Measurements from ENCODE around the gene ATP7B. TPM values are rescaled to one million over a fixed set of nuclear protein-coding genes. Genes with fewer than 3 reads are reported as not detected.

Gene ATP7B
- total RNA-seq, 2 donors from 2014 or later = 1.1 to 2.3 TPM

DNA sequence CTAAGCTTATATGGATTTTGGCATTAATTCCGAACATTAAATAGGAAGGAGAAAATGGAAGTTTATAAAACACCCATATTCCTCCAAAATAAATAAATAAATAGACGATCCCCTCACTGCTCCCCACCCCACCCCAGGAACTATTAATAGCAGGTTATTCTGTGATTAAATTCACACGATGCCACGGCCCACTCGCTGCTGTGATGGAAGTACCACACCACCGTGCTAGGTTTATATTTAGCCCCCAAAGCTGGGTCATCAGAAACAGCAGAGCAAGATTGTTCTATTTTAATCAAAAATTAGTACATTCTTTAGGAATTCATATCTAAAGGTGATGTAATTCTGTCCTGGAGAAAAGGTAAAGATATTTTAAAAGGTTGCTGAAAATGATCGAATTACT, 84.1 kb downstream of the ATP7B start:
- Mint-ChIP-seq H3K36me3 (ENCODE audit: low read depth) (peaks cover 5% of the 10 kb centered on the region), H3K27ac (no peak overlapping the region), H3K4me3 (no peak overlapping the region), H3K27me3 (no peaks in the 10 kb centered on the region), H3K4me1 (peaks cover 33% of the 10 kb centered on the region)
- DNase-seq (no peak), ATAC-seq (no peak)
- H3K9me3 ChIP-seq (ENCODE audit: control insufficient read depth, low read length, poor library complexity, severe bottlenecking) = no peaks in the 10 kb centered on the region

DNA sequence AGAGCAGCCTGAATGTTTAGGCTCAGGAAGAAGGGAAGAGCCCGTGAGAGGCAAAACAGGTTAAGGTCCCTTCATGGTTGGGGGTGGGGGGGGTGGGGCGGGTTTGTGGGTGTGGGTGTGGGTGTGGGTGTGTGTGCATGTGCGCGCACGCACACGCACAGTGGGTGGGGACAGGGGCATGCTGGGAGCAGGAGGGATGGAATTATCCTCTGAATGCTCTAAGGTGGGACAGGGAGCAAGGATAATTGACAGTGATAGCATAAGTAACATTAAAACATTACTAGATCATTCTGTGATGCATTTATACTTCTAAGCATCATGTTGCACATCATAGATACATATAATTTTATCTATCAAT, 84.7 kb downstream of the ATP7B start:
- Mint-ChIP-seq H3K27me3 (peaks cover 5% of the 10 kb centered on the region), H3K4me3 (no peak overlapping the region), H3K4me1 (peaks cover 38% of the 10 kb centered on the region), H3K27ac (no peak overlapping the region), H3K36me3 (ENCODE audit: low read depth) (peaks cover 5% of the 10 kb centered on the region)
- ATAC-seq (no peak), DNase-seq (no peak)
- H3K9me3 ChIP-seq (ENCODE audit: control insufficient read depth, low read length, poor library complexity, severe bottlenecking) = no peaks in the 10 kb centered on the region

DNA sequence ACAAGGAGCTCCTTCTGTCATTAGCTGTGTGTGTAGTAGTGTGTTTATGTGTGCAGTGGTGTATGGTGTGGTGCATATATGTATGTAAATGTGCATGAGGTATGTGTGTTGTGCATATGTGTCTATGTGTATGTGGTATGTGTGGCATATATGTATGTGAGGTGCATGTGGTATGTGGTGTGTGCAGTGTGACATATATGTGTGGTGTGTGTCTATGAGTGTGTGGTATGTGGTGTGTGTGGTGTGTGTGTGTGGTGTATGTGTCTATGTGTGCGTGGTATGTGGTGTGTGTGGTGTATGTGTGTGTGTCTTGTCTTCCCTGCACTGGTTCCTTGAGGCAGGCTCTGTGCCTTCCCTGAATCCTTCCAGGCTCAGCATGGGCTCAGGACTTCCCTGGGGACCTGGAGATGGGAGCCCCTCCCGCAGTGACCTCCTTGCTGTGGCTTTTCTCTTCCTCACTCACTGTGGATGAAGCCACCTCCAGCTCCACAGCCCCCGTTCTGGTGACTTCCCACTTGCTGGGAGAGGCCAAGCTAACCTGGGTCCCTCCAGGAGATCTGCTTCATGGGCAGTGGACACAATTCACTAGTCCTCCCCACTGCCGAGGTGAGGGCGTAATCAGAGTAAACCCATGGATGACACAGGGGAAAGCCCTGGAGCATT, 85.3 kb downstream of the ATP7B start:
- peaks cover 5% of the 10 kb centered on the region for H3K36me3 Mint-ChIP-seq (ENCODE audit: low read depth)
- H3K27me3 Mint-ChIP-seq = peaks cover 5% of the 10 kb centered on the region
- H3K4me1 Mint-ChIP-seq = peaks cover 38% of the 10 kb centered on the region
- ATAC-seq (no peak), DNase-seq (no peak)
- H3K9me3 ChIP-seq (ENCODE audit: control insufficient read depth, low read length, poor library complexity, severe bottlenecking) = no peaks in the 10 kb centered on the region
- peak overlapping the region; percentile 15 for H3K4me3 Mint-ChIP-seq
- H3K27ac Mint-ChIP-seq = no peak overlapping the region

DNA sequence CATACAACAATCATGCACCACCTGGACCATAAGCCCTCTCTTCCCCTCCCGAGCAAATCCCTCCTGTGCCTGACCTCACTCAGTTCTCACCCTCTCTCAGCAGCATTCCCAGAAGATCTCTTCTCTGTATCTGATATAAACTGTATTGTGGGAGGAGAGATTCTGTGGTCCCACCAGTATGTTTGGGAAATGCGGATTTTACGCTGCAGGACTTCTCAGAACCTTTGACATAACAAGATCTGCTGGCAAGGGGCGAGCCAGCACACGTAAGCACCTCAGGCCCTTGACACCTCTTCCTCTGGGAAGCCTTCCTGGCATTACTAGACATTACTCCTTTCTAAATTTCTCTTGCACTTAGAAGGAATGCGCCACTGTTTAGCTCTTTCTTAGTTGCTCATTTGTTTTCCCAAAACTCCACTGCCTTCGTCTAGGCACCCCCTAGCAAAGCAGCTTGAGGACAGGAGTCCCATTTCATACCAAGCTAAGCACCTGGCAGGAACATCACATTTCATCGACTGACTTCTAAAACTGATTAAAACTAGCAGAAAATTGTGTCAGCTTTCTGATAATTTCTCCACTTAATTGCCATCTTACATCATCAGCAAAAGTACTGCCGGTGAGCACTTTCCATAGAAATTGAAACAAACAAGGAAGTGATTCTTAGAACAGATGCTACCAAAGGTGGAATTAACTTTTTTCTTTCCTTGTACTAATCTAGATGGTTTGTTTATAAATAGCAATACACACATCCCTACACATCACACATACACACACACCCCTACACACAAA, 86.3 kb downstream of the ATP7B start:
- H3K9me3 ChIP-seq (ENCODE audit: control insufficient read depth, low read length, poor library complexity, severe bottlenecking) = no peaks in the 10 kb centered on the region
- Mint-ChIP-seq H3K36me3 (ENCODE audit: low read depth) (peaks cover 5% of the 10 kb centered on the region), H3K4me1 (peaks cover 38% of the 10 kb centered on the region), H3K27ac (no peak overlapping the region), H3K4me3 (no peak overlapping the region), H3K27me3 (peaks cover 5% of the 10 kb centered on the region)
- no peak for ATAC-seq
- DNase-seq = no peak

DNA sequence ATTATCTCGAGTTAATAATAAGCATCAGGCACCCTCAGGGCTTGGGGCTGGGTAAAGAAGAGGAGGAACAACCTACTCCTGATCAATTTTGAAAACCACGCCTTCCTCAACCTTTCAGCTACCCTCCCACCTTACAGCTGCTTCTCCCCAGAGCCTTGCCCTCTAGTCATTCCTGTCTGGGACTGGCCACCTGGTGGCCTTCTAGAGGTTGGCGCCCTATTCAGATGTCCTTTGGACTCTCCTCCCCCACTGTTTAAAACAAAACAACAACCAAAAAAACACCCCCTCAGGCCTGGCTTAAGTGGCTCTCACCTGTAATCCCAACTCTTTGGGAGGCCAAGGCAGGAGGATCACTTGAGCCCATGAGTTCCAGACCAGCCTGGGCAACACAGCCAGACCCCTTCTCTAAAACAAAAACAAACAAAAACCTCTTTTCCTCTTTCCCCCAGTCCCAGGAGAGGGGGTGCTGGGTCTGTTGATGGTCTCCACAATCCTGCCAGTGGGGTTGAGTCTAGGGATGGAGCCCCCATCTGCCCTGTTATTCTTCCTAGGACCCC, 87.2 kb downstream of the ATP7B start:
- no peak overlapping the region for H3K27ac Mint-ChIP-seq
- no peak for DNase-seq
- peaks cover 5% of the 10 kb centered on the region for H3K36me3 Mint-ChIP-seq (ENCODE audit: low read depth)
- no peaks in the 10 kb centered on the region for H3K9me3 ChIP-seq (ENCODE audit: control insufficient read depth, low read length, poor library complexity, severe bottlenecking)
- H3K27me3 Mint-ChIP-seq = peaks cover 5% of the 10 kb centered on the region
- H3K4me3 Mint-ChIP-seq = no peak overlapping the region
- peaks cover 38% of the 10 kb centered on the region for H3K4me1 Mint-ChIP-seq
- no peak for ATAC-seq

DNA sequence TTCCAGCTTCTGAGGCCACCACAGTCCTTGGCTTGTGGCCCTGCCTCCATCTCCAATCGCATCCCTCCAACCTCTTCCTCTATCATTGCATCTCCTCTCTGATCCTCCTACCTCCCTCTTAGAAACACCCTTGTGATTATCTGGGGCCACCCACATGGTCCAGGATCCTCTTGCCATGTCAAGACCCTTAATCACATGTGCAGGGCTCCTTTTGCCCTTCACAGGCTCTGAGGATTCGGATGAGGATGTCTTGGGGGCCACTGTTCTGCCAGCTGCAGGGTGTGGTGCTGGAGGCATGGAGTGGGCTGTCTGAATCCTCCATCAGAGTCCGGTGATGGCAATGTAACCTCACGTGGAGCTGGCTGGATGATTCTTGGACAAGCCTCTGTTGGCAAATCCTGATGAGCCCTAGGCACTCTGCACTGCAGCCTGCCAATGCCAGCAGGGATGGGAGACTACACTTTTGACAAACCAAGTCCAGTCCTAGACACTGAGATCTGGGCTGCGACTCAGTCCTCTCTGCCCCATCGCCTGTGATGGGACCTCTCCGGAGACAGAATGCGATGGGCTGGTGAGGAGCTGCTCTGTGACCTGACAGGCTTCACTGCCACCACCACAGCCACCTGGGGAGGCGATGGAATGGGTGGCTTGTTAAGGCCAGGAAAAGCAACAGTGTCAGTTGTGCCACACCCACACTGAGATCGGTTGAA, 88.3 kb downstream of the ATP7B start:
- Mint-ChIP-seq H3K4me1 (peaks cover 38% of the 10 kb centered on the region), H3K4me3 (peak overlapping the region; percentile 63)
- DNase-seq = no peak

DNA sequence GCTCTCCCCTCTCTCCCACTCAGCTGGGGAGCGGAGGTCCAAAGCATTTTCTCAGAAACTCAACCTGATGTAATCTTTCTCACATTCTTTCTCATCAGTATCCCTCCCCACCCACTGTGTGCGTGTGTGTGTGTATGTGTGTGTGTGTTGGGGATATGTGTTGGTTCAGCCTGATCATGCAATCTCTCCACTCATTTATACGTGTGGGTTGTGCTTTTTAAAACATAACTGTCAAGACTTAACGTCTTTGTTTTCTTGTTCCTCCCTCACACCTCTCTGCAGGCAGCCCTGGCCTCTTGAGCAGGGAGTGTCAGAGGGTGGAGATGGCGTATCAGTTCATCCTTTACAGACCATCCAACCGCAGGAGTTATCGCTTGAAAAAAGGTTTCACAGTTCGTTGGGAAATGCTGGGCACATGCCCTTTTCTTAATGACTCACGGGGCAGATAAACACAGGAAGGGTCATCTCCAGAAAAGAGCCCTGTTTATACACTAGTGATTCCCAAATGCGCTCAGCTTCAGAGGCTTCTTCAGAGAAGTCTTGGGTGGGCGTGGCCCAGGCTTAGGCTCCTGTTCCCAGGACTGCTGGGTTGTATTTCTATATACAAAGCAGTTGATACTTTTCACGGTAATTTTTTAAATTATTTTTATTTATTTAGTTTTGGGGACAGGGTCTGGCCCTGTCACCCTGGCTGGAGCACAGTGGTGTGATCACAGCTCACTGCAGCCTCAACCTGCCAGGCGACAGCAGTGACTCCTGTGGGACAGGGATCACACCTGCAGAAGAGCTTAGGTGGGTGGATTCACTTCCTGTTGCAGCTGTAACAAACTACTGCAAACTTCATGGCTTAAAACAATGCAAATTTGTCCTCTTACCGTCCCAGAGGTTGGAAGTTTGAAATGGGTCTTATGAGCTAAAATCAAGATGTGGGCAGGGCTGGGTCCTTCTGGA, 89.2 kb downstream of the ATP7B start:
- DNase-seq (no peak), ATAC-seq (no peak)
- Mint-ChIP-seq H3K36me3 (ENCODE audit: low read depth) (peaks cover 5% of the 10 kb centered on the region), H3K27ac (peak overlapping the region; percentile 24), H3K4me1 (peaks cover 38% of the 10 kb centered on the region), H3K27me3 (peaks cover 7% of the 10 kb centered on the region), H3K4me3 (no peak overlapping the region)
- no peaks in the 10 kb centered on the region for H3K9me3 ChIP-seq (ENCODE audit: control insufficient read depth, low read length, poor library complexity, severe bottlenecking)

More for the DNA sequence above, 88.3 kb downstream of the ATP7B start:
- no peak for ATAC-seq
- H3K36me3 Mint-ChIP-seq (ENCODE audit: low read depth) = peaks cover 5% of the 10 kb centered on the region
- peaks cover 5% of the 10 kb centered on the region for H3K27me3 Mint-ChIP-seq
- no peak overlapping the region for H3K27ac Mint-ChIP-seq
- H3K9me3 ChIP-seq (ENCODE audit: control insufficient read depth, low read length, poor library complexity, severe bottlenecking) = no peaks in the 10 kb centered on the region

DNA sequence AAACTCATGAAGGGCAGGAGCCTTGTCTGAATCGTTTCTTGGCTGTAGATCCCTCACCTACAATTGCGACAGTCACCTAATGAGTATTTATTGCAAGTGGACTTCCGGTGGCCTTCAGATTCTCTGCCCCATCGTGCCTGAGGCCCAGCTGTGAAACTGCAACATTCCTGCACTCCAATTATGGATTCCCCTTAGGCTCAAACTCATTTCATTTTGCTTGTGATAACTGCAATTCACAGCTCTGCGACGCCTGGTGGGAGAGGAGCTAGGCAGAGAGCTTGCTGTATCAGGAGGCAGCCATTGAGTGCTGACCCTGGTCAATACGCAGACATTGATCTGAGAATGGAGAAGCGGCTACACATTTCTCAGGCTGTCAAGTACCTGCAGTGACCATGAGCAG, 90.5 kb downstream of the ATP7B start:
- H3K36me3 Mint-ChIP-seq (ENCODE audit: low read depth) = peaks cover 3% of the 10 kb centered on the region
- H3K27ac Mint-ChIP-seq = no peak overlapping the region
- peaks cover 15% of the 10 kb centered on the region for H3K27me3 Mint-ChIP-seq
- H3K4me1 Mint-ChIP-seq = peaks cover 33% of the 10 kb centered on the region
- no peaks in the 10 kb centered on the region for H3K9me3 ChIP-seq (ENCODE audit: control insufficient read depth, low read length, poor library complexity, severe bottlenecking)
- ATAC-seq (no peak), DNase-seq (no peak)
- no peak overlapping the region for H3K4me3 Mint-ChIP-seq

DNA sequence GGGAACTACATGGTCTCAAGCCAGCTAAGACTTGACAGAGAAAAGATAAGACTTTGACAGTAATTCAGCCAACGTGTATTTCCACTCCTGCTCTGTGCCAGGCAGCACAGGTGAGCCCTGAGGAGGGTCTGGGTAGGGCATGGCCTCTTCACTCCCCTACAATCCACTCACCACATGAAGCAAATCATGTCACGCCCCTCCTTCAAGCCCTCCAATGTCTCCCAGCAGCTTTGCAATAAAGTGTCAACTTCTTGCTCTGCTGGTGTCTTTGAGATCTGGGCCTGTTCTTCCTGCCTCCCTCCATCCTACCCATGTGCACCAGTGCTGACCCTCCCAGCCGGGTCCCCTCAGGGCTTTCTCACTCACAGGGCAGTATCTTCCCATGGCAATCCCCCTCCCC, 91.0 kb downstream of the ATP7B start:
- peaks cover 15% of the 10 kb centered on the region for H3K27me3 Mint-ChIP-seq
- peaks cover 2% of the 10 kb centered on the region for H3K36me3 Mint-ChIP-seq (ENCODE audit: low read depth)
- no peak for ATAC-seq
- DNase-seq = no peak
- H3K27ac Mint-ChIP-seq = no peak overlapping the region
- H3K4me3 Mint-ChIP-seq = no peak overlapping the region
- peaks cover 28% of the 10 kb centered on the region for H3K4me1 Mint-ChIP-seq
- H3K9me3 ChIP-seq (ENCODE audit: control insufficient read depth, low read length, poor library complexity, severe bottlenecking) = no peaks in the 10 kb centered on the region

DNA sequence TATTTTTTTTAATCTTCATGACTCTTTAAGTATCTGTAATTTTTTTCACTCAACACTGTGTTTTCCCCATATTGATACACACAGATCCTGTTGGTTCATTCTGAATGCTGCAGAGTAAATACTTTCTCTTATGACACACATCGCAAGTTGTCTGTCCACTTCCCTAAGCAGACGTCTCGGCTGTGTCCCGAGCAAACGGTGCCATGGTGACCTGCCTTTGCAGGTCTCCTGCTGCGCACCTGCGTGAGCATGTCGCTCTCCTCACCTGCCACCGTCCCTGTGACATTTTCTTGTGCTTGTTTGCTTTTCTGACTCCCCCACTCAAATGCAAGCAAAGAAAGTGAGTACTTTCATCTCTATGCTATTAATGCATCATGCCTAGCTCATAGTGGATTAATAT, 91.7 kb downstream of the ATP7B start:
- Mint-ChIP-seq H3K36me3 (ENCODE audit: low read depth) (peaks cover 2% of the 10 kb centered on the region), H3K27ac (no peak overlapping the region), H3K27me3 (peaks cover 15% of the 10 kb centered on the region), H3K4me1 (peaks cover 21% of the 10 kb centered on the region), H3K4me3 (no peak overlapping the region)
- no peak for DNase-seq
- H3K9me3 ChIP-seq (ENCODE audit: control insufficient read depth, low read length, poor library complexity, severe bottlenecking) = no peaks in the 10 kb centered on the region
- no peak for ATAC-seq

DNA sequence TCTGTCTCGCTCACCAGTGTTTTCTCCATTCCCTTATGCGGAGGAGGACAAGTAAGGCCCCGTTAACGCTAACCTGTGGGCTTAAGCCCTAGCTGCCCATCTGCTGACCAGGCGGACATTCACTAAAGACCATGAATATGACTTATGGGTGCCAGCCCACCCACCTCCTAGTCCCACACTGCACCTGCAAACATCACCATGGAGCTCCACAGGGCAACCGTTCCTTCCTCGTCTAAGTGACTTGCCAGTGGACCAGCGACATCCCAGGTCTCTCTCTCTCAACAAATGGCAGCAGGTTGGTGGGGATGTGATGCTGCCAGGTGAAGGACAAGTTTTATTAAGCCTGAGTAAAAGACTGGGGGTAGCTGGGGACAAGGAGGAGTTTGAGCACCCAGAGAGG, 94.3 kb downstream of the ATP7B start:
- peaks cover 20% of the 10 kb centered on the region for H3K27me3 Mint-ChIP-seq
- H3K36me3 Mint-ChIP-seq (ENCODE audit: low read depth) = no peaks in the 10 kb centered on the region
- DNase-seq (no peak), ATAC-seq (no peak)
- no peak overlapping the region for H3K27ac Mint-ChIP-seq
- no peak overlapping the region for H3K4me3 Mint-ChIP-seq
- H3K9me3 ChIP-seq (ENCODE audit: control insufficient read depth, low read length, poor library complexity, severe bottlenecking) = no peaks in the 10 kb centered on the region
- peaks cover 12% of the 10 kb centered on the region for H3K4me1 Mint-ChIP-seq

DNA sequence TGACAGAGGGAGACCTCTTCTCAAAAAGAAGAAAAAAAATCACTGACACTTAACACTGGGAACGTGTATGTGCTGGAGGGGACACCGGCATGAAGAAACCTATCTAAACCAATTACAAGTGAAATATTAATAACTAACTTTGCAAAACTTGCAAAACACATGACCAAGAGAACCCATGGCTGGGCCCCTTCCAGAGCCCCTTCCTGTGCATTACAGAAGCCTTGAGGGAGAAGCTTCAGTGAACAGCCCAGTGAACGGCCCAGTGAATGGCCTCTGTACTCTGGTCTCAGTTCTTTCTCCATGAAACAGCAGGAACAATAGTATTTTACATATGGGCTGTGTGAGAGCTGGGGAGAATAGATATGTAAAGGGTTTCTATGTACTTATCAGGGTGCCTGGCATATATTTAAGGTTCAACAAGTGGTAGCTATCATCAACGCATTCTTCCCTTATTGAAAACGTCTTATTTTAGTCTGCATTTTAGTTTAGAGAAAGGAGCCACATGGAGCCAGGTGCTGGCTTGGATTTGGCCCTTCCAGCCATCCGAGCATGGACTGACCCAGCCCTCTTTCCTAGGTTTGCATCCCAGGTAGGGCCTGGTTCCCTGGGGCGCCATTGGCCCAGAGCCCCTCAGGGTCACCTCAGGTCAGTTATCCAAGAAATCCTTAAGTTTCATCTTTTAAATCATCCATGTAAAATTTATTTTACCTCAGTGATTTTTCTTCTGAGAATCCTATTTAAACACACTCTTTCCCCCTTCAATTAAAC, 95.0 kb downstream of the ATP7B start:
- Mint-ChIP-seq H3K4me3 (no peak overlapping the region), H3K36me3 (ENCODE audit: low read depth) (no peaks in the 10 kb centered on the region), H3K27me3 (peaks cover 16% of the 10 kb centered on the region), H3K4me1 (peaks cover 11% of the 10 kb centered on the region), H3K27ac (no peak overlapping the region)
- ATAC-seq (no peak), DNase-seq (no peak)
- H3K9me3 ChIP-seq (ENCODE audit: control insufficient read depth, low read length, poor library complexity, severe bottlenecking) = no peaks in the 10 kb centered on the region
